NCI-H82 (cell line): ENCODE results near the gene MTG2.
A peak's percentile ranks its signal among the peaks of the same experiment; 100 is the strongest.
"Not testable (repeated sequence)": the region's sequence is repeated elsewhere in the genome, so short reads cannot be mapped to it uniquely, and the experiment has no call there.

ENCODE experiments used
- DNase-seq: peaks from one replicate; lab custom pipeline; 2025; lab: John Stamatoyannopoulos, UW

The MTG2 gene

DNA sequence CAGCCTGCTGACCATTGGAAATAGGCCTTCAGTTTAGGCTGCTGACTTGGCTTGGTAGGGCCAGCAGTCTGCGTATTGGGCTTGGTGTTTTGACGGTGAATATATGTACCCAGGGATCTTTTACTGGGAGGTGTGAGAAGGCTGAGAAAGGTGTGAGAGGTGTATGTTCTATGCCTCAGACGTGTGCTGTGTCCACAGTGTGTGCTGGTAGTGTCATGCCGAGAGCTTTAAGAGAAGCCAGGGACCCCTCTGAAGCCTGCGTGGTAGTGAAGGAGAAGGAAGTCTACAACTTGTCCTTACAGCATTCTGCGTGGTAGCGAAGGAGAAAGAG is 37.2 kb upstream of the MTG2 start:
- DNase-seq: no peak

DNA sequence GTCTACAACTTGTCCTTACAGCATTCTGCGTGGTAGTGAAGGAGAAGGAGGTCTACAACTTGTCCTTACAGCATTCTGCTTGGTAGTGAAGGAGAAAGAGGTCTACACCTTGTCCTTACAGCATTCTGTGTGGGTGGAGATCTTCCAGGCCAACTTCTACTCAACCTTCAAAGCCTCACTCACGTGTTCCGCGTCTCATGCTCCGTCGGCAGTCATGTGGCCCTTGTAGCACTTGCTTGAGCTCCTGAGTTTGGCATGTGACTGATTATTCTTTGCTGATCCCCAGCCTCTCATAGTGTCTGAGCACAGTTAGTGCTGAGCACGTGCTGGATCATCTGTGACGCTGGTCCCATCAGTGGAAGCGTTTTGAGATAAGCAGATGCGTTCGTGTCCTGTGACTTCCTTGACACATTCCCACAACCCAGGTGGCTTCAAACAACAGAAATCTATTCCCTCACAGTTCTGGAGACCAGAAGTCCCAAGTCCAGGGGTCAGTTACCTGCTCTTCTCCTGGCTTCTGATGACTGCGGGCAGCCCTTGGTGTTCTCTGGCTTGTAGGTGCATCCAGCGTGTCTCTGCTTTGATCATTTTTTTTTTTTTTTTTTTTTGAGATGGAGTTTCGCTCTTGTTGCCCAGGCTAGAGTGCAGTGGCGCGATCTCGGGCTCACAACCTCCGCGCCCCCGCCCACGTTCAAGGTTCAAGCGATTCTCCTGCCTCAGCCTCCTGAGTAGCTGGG is 36.6 kb upstream of the MTG2 start:
- DNase-seq: no peak

DNA sequence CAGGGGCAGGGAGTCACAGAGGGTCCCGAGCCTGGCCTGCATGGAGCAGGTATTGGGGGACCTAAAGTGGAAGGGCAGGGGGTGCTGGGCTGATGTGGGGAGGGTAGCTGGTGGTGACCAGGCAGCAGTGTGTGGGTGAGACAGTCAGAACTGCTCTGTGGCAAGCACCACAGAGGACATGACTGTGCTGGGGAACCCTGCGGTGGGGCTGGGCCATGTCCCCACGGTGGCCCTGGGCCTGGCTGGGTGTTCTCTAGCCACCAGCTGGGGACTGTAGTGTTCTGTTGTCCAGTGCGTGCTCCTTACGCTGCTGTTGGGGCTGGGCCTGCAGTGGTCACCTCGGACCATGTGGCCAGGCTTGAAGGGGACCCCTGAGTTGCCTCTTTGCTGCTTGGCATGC is 35.7 kb upstream of the MTG2 start:
- DNase-seq: no peak

DNA sequence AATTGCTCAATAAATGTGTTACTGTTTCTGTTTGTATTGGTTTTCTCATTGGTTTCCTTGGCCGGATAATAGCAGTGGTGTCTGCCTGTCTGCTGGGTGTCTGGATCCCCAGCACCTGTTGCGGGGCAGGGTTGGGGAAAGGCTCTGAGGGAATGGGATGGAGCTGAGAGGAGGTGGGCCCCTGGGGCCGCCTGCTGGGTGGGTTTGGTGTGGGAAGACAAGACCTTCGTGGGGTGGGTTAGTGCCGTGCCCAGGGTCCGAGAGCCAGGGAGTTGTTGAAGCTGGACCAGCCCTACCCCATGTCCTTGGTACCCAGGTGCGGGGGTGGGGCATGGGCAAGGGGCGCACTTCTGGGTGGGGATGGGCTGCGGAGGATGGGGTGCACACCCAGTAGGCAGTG is 35.3 kb upstream of the MTG2 start:
- no peak for DNase-seq

DNA sequence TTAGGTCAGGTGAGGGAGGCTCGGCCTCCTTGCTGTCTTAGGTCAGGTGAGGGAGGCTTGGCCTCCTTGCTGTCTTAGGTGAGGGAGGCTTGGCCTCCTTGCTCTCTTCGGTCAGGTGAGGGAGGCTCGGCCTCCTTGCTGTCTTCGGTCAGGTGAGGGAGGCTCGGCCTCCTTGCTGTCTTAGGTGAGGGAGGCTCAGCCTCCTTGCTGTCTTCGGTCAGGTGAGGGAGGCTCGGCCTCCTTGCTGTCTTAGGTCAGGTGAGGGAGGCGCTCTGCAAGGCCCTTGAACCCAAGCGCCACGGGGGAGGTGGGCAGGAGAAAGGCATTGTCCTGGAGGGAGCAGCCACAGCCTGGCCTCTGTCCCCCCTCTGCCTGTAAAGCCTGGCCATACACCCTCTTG is 34.4 kb upstream of the MTG2 start:
- DNase-seq: not testable (repeated sequence)

DNA sequence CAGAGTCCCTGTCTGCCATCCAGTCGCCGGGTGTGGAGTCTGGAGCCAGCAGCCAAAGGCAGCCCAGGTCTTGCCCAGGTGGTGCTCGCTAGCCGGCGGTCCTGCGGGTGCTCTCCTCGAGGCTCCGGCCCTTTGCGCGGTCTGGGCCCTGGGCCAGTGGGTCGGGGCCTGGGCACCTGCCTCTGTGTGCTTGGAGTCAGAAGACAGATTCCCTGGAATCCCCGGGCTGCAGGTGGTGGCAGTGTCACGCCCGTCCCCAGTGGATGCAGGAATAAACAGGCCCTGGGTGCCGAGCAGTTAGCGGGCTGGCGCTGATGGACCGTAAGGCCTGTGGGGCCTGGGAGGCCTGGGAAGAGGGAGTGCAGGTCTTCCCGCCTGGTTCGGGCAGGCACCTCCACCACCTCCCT is 33.9 kb upstream of the MTG2 start:
- no peak for DNase-seq

DNA sequence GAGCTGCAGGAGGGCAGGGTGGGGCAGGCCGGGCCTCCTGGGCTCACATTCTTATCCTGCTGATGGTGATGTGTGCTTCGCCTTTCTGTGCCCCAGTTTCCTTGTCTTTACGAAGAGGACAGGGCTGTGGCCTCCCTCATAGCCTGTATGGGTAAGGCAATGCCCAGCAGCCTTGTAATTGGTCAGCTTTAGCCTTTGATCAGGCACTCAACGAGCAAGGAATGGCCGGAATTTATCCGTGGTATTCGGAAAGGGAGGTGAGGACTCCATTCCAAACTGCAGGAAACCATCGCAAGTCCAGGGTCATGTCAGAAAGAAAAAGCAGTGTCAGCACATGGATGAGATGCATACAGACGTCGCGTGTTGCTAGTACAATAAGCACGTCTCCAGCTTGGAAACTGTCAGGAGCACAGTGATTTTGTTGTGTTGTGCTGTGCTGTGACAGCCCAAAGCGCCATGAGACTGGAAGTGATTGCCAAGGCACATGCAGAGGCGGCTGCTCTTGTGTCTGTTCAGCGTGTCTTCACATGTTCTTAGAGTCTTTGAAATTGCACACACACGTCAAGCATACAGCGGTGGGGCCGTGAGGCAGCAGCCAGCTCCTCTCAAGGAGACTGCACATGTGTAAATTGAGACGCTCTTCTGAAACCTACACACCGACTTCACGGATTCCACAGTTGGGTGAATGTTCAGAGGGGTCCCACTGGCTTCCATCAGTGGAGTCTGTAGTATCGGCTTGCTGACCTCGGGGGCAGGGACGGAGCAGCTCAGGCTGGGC is 33.1 kb upstream of the MTG2 start:
- DNase-seq: no peak

DNA sequence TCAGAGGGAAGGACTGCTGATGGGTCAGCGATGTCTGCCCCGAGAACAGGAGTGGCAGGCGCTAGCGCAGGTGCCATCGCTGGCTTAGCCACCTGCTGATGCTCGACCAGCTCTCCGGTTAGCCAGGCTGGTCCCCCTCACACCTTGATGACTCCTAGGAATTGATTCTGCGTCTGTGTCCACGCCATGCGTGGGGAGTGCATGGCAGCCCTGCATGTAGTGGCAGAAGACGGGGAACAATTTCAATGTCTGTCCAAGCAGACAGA is 32.6 kb upstream of the MTG2 start:
- DNase-seq: no peak

DNA sequence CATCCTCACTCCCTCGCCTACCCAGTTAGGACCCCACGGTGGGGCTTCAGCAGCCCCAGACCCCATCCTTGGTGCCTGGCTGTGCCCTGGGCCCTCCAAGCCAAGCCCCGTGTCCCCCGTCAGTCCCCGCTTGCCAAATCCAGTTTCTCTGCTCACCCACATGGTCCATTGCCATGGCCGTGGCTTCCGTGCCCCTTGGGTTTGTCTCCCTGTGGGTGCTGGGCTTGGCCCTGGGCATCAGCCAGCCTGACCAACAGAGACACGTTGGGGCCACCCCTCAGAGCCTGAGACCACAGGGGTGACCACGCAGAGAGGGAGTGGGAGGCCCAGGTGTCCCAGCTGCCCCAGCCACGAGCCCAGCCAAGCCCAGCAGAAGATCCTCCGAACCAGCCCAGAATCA is 31.6 kb upstream of the MTG2 start:
- DNase-seq: no peak

DNA sequence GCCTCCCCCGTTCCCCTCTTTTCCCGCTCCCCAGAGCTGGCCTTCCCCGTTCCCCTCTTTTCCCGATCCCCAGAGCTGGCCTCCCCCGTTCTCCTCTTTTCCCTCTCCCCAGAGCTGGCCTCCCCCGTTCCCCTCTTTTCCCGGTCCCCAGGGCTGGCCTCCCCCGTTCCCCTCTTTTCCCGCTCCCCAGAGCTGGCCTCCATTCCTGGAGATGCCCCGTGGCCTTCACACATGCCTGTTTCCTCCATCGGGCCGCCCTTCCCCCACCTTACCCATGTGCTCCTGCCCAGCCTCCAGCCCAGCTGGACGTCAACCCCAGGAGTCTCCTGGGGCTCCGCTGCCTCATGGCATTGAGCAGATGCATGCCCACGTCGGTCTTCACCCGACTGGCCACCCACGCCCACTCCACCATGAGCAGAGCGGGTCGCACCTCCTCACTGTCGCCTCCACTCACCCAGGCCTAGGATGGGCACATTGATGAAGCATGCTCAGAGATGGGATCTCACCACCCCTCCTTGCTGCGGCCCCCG is 30.9 kb upstream of the MTG2 start:
- no peak for DNase-seq

DNA sequence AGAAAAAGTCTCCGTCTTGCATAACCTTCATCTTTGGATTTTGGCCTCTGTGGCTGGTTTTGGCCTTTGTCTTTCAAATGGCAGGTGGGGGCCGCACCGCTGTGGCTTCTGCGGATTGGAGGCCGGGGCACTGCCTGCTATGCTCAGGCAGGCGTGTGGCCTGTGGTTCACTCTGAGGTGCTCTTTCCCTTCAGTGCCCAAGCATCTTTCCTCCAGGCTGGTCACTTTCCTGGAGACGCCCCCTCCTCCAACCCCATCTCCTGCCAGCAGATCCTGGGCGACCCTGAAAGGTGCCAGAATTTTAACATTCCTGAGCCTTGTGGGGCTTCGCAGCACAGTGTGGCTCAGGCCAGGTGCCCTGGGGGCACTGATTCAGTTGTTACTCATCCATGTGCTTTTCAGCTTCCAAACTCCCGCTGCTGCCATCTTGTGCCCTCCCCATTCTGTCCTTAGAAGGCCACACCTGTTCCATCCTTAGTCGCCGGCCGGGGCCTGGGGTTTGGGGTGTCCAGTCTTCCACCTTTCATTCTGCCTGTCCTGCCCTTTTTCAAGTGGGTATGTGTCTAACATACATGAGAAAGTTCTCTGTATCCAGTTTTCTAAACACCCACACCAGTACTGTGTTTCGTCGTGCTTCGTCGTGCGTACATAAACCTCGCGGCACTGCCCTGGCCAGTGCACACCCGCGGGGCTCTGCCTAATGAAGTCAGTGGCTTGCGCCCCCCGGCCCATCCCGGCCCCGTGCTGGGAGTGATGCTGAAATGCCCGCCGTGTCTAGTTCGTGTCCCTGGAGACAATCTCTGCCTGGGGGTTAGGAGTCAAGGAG is 27.2 kb upstream of the MTG2 start:
- no peak for DNase-seq

DNA sequence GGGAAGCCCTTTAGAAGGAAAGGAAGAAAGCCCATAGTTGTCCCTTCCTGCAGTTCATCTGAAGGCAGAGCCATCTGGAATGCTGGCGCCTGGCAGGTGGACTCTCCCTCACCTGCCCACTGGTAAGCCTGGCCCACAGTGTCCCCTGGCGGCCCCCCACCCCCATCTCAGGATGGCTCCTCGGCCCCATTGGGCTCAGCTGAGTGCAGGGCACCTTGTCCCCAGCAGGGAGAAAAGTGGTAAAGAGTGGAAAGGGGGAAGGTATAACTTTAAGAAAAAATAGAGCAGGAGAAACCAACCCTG is 26.6 kb upstream of the MTG2 start:
- no peak for DNase-seq

DNA sequence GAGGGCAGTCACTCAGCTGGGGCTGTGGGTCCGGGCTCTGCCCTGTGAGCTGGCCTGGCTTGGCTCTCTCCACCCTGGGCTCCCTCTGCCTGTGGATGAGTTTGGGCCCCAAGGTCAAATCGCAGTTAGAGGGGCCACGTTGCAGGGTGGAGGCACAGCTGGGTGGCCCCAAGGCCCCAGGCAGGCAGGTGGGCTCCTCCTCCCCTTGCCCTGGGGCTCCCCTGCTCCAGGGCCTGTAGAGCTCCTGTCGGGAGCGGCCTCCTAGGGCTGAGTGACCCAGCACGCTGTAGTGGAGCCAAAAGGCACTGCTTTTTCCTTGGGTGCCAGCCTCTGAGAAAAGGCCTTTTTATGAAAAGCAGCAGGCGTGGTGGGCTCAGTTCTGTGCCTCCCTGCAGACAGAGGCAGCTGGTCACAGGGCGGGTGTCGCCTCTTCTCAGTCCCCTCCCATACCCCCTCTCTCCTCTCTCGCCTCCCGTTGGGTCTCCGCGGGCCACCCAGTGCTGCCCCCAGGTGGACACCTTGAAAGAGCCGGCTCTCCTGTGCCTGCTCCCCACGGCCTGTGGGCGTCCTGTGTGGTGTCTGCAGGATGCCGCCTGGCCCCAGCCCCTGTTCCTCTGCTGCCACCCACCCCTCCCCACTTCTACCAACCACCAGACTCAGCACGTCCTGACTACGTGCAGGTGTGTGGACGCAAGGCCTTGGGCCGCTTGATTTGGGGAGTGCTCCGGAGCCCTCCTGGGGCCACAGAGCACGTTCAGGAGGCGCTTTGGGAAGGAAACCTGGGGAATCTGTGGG is 26.0 kb upstream of the MTG2 start:
- DNase-seq: peak; percentile 84

DNA sequence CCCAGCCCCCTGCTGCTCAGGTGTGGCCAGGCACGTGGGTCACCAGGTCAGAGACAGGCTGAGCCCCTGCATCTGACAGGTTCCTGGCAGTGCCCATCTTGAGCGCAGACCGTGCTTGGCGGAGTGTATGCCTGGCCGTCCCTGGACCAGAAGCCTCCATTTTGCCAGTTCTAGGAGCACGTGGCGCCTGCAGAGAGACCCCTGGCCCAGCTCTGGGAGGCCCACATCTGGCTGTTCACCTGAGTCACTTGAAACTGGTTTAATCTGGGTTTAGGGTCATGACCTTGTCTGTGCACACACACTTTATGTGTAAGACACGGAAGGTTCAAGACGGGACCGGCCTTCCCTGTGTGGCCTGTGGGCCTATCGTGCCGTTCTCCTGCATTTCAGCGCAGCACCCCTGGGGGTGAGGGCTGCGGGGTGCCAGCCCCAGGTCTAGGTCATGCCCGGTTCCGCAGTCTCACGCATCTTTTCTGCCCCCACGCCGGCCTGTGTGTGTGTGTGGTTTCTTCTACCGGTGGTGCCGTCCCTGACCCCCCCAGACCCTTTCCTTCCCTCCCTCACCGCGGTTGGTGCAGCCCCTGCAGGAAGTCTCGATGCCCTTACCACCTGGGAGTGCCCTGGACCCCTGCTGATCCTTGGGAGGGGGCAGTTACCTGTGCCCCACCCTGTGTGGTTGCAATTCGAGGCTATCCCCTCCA is 25.3 kb upstream of the MTG2 start:
- DNase-seq: no peak

DNA sequence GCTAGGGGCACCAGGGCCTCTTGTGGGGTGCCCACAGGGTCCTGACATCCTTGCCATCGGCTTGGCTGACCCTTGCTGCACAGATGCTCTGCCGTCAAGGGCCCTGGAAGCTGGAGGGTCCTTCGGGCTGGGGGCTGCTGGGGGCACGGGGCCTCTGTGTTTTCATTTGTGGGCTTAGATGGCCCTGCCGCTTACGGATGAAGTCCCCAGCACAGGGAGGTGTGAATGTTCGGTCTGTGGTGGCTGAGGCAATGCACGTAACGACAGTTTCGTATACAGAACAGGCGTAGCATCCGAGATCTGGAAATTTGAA is 24.8 kb upstream of the MTG2 start:
- DNase-seq: no peak

DNA sequence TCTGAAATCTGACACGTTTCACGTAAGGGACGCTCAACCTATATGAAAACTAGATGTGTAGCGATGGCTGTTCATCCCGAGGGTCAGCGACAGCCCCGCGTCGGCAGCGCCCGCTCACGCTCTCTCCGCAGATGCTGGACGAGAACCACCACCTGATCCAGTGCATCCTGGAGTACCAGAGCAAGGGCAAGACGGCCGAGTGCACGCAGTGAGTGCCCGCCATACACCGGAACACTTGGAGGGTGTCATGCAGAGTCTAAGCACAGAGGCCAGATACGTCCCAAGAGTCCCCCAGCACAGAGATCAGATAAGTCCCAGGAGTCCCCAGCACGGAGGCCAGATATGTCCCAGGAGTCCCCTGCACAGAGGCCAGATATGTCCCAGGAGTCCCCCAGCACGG is 24.3 kb upstream of the MTG2 start:
- no peak for DNase-seq

DNA sequence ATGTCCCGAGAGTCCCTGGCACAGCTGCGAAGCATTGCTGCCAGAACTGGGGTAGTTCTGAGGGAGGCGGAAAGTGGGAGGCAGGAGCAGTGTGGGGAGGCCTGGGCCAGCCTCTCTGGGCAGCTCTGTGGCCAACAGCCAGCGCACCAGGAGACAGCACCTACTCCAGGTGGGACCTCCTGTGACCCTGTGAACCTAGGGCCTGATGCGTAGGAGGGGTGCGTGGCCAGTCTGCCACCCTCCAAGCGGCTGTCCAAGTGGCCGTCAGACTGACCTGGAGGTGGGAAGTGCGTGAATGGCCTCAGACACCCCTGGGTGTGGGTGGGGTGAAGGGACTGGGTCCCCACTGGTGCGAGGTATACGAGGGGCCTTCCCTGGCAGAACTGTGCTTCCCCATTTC is 23.8 kb upstream of the MTG2 start:
- no peak for DNase-seq

DNA sequence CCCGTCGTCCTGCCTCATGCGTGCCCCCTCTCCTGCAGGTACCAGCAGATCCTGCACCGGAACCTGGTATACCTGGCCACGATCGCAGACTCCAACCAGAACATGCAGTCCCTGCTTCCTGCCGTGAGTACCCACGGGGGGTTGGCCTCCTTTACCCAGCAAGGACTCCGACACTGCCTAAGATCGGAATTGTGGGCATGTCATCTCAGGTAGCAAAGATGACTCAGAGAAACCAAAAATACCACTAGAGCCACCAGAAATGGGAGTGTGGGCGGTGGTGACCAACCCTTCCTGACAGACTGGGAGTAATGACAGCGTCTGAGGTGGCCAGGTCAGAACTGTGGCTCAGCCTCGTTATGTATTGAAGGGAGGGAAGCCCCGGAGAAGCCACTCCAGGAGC is 23.0 kb upstream of the MTG2 start:
- no peak for DNase-seq

DNA sequence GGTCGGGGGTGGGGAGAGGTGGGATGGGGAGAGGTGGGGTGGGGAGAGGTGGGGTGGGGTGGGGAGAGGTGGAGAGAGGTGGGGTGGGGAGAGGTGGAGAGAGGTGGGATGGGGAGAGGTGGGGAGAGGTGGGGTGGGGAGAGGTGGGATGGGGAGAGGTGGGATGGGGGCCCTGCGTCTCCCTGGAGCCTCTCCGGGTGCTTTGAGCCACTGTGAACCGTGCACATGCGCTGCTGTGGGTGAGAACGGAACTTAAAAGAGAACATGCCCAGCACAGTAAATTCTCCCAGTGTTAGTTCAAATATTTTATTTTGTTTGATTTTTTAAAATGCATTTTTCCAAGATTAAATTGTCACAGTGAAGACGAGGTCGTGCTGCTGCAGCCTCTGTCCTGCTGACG is 22.6 kb upstream of the MTG2 start:
- no peak for DNase-seq

DNA sequence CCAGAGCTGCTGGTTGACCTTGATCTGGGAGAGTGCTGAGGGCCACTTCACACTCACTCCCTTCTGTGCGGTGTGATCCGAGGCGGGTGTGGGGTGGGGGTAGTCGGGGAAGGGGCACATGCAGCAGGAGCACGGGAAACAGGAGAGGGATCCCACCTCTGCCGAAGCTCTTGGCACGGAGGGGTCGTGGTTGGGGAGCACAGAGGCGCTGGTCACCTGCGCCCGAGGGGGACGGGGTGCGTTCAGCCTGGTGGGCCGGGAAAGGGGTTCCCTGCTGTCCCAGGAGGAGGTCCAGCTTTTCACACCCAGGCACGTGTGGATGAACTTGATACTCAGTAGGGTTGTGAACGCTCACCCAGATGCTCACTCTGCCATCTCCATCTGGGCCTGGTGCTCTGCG is 22.0 kb upstream of the MTG2 start:
- no peak for DNase-seq

DNA sequence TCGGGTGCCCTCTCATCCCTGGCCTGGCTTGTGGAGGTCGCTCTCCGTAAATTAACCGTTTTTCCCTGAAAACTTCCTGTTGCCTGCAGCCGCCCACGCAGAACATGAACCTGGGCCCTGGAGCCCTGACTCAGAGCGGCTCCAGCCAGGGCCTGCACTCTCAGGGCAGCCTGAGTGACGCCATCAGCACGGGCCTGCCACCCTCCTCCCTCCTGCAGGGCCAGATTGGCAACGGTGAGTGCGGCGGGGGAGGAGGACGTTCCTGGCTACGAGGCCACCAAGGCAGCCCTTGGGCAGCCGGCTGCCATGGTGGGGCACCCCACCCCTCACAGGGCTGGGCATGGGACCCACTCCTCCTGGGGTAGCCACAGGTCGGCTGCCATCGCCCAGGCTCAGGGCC is 21.5 kb upstream of the MTG2 start:
- DNase-seq: no peak
